ENCODE results near the gene HAGHL.

DNA sequence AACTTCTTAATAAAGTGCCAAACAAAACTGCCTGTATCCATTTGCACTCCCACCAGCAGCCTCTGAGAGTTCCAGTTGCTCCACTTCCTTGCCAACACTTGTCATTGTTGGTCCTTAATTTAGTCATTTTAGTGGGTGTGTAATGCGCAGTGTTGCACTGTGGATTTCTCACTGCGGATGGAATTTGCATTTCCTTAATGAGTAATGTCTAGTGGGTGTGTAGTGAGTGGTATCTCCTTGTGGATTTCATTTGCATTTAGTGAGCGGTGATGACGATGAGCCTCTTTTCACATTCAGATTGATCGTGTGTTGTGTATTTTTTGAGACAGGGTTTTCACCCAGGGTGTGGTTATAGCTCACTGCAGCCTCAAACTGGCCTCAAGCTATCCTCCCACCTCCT lies 29.5 kb downstream of the HAGHL start:
- TF ChIP-seq POLR2A (IDR thresholded peaks at IDR 0.05) (no peak), CTCF (IDR thresholded peaks at IDR 0.05) (no peak)

Data from prostate gland (tissue), 2 donors.